ENCODE results near the gene TJP3.

The TJP3 gene

GRCh38 chr19:3682286-3682685 is 25.9 kb upstream of the TJP3 start:
- no peak overlapping the region for H3K9ac ChIP-seq (ENCODE audit: low read length in 5 of 5)
- H3K36me3 ChIP-seq (ENCODE audit: control insufficient read depth in 5 of 5, insufficient read depth in 5 of 5, low read length in 5 of 5) = peaks cover 0 to 26% (median 14%) of the 10 kb centered on the region in 5 donors
- H3K4me3 ChIP-seq (ENCODE audit: low read depth in 1 of 5, low read length in 5 of 5) = no peak overlapping the region
- no peak overlapping the region for H3K27ac ChIP-seq (ENCODE audit: low read depth, low read length)
- H3K4me1 ChIP-seq (ENCODE audit: control insufficient read depth in 5 of 5, insufficient read depth in 5 of 5, low read length in 5 of 5) = peaks cover 0 to 12% (median 10%) of the 10 kb centered on the region in 5 donors
- H3K9me3 ChIP-seq (ENCODE audit: control insufficient read depth in 5 of 5, low read length in 5 of 5) = peaks cover 0 to 10% (median 6%) of the 10 kb centered on the region in 5 donors
- no peaks in the 10 kb centered on the region for H3K27me3 ChIP-seq (ENCODE audit: control insufficient read depth in 5 of 5, insufficient read depth in 4 of 5, low read length in 5 of 5)

- H3K27me3 ChIP-seq (ENCODE audit: control insufficient read depth in 5 of 5, insufficient read depth in 4 of 5, low read length in 5 of 5) = no peaks in the 10 kb centered on the region
- H3K36me3 ChIP-seq (ENCODE audit: control insufficient read depth in 5 of 5, insufficient read depth in 5 of 5, low read length in 5 of 5) = peaks cover 0 to 26% (median 14%) of the 10 kb centered on the region in 5 donors
- no peak overlapping the region for H3K4me3 ChIP-seq (ENCODE audit: low read depth in 1 of 5, low read length in 5 of 5)
- H3K9ac ChIP-seq (ENCODE audit: low read length in 5 of 5) = no peak overlapping the region
- peaks cover 0 to 18% (median 15%) of the 10 kb centered on the region in 5 donors for H3K4me1 ChIP-seq (ENCODE audit: control insufficient read depth in 5 of 5, insufficient read depth in 5 of 5, low read length in 5 of 5)
- H3K27ac ChIP-seq (ENCODE audit: low read depth, low read length) = no peak overlapping the region
- H3K9me3 ChIP-seq (ENCODE audit: control insufficient read depth in 5 of 5, low read length in 5 of 5) = peaks cover 0 to 10% (median 6%) of the 10 kb centered on the region in 5 donors
These were observed 25.3 kb upstream of the TJP3 start for GRCh38 chr19:3682741-3683404.

GRCh38 chr19:3683405-3684053 is 24.7 kb upstream of the TJP3 start:
- no peaks in the 10 kb centered on the region for H3K27me3 ChIP-seq (ENCODE audit: control insufficient read depth in 5 of 5, insufficient read depth in 4 of 5, low read length in 5 of 5)
- H3K36me3 ChIP-seq (ENCODE audit: control insufficient read depth in 5 of 5, insufficient read depth in 5 of 5, low read length in 5 of 5) = peaks cover 0 to 26% (median 14%) of the 10 kb centered on the region in 5 donors
- no peak overlapping the region for H3K4me3 ChIP-seq (ENCODE audit: low read depth in 1 of 5, low read length in 5 of 5)
- H3K27ac ChIP-seq (ENCODE audit: low read depth, low read length) = no peak overlapping the region
- H3K9ac ChIP-seq (ENCODE audit: low read length in 5 of 5) = no peak overlapping the region
- H3K4me1 ChIP-seq (ENCODE audit: control insufficient read depth in 5 of 5, insufficient read depth in 5 of 5, low read length in 5 of 5) = peaks cover 0 to 23% (median 22%) of the 10 kb centered on the region in 5 donors
- peaks cover 0 to 10% (median 6%) of the 10 kb centered on the region in 5 donors for H3K9me3 ChIP-seq (ENCODE audit: control insufficient read depth in 5 of 5, low read length in 5 of 5)

- Histone ChIP-seq H3K27ac (ENCODE audit: low read depth, low read length) (no peak overlapping the region), H3K9me3 (ENCODE audit: control insufficient read depth in 5 of 5, low read length in 5 of 5) (peaks cover 0 to 10% (median 6%) of the 10 kb centered on the region in 5 donors), H3K4me3 (ENCODE audit: low read depth in 1 of 5, low read length in 5 of 5) (peak overlapping the region in 1 of 5 donors; percentile 0), H3K4me1 (ENCODE audit: control insufficient read depth in 5 of 5, insufficient read depth in 5 of 5, low read length in 5 of 5) (peaks cover 0 to 23% (median 22%) of the 10 kb centered on the region in 5 donors), H3K9ac (ENCODE audit: low read length in 5 of 5) (no peak overlapping the region), H3K36me3 (ENCODE audit: control insufficient read depth in 5 of 5, insufficient read depth in 5 of 5, low read length in 5 of 5) (peaks cover 0 to 22% (median 13%) of the 10 kb centered on the region in 5 donors), H3K27me3 (ENCODE audit: control insufficient read depth in 5 of 5, insufficient read depth in 4 of 5, low read length in 5 of 5) (no peaks in the 10 kb centered on the region)
These were observed 23.9 kb upstream of the TJP3 start for GRCh38 chr19:3684054-3684816.

GRCh38 chr19:3684817-3685410 is 23.3 kb upstream of the TJP3 start:
- Histone ChIP-seq H3K4me3 (ENCODE audit: low read depth in 1 of 5, low read length in 5 of 5) (peak overlapping the region in 1 of 5 donors; percentile 0), H3K27ac (ENCODE audit: low read depth, low read length) (no peak overlapping the region), H3K27me3 (ENCODE audit: control insufficient read depth in 5 of 5, insufficient read depth in 4 of 5, low read length in 5 of 5) (no peaks in the 10 kb centered on the region), H3K4me1 (ENCODE audit: control insufficient read depth in 5 of 5, insufficient read depth in 5 of 5, low read length in 5 of 5) (peaks cover 0 to 23% (median 22%) of the 10 kb centered on the region in 5 donors), H3K36me3 (ENCODE audit: control insufficient read depth in 5 of 5, insufficient read depth in 5 of 5, low read length in 5 of 5) (peaks cover 0 to 15% (median 8%) of the 10 kb centered on the region in 5 donors), H3K9me3 (ENCODE audit: control insufficient read depth in 5 of 5, low read length in 5 of 5) (peaks cover 0 to 10% (median 6%) of the 10 kb centered on the region in 5 donors), H3K9ac (ENCODE audit: low read length in 5 of 5) (no peak overlapping the region)

- Histone ChIP-seq H3K4me3 (ENCODE audit: low read depth in 1 of 5, low read length in 5 of 5) (peak overlapping the region in 2 of 5 donors; percentile 27 to 34), H3K36me3 (ENCODE audit: control insufficient read depth in 5 of 5, insufficient read depth in 5 of 5, low read length in 5 of 5) (peaks cover 0 to 17% (median 10%) of the 10 kb centered on the region in 5 donors), H3K9me3 (ENCODE audit: control insufficient read depth in 5 of 5, low read length in 5 of 5) (peaks cover 0 to 10% (median 6%) of the 10 kb centered on the region in 5 donors), H3K4me1 (ENCODE audit: control insufficient read depth in 5 of 5, insufficient read depth in 5 of 5, low read length in 5 of 5) (peaks cover 0 to 23% (median 22%) of the 10 kb centered on the region in 5 donors), H3K9ac (ENCODE audit: low read length in 5 of 5) (no peak overlapping the region), H3K27ac (ENCODE audit: low read depth, low read length) (no peak overlapping the region), H3K27me3 (ENCODE audit: control insufficient read depth in 5 of 5, insufficient read depth in 4 of 5, low read length in 5 of 5) (no peaks in the 10 kb centered on the region)
These were observed 20.8 kb upstream of the TJP3 start for GRCh38 chr19:3687393-3687773.

GRCh38 chr19:3687774-3688706 is 20.1 kb upstream of the TJP3 start:
- peaks cover 0 to 17% (median 10%) of the 10 kb centered on the region in 5 donors for H3K36me3 ChIP-seq (ENCODE audit: control insufficient read depth in 5 of 5, insufficient read depth in 5 of 5, low read length in 5 of 5)
- no peak overlapping the region for H3K9ac ChIP-seq (ENCODE audit: low read length in 5 of 5)
- no peaks in the 10 kb centered on the region for H3K27me3 ChIP-seq (ENCODE audit: control insufficient read depth in 5 of 5, insufficient read depth in 4 of 5, low read length in 5 of 5)
- H3K9me3 ChIP-seq (ENCODE audit: control insufficient read depth in 5 of 5, low read length in 5 of 5) = peaks cover 0 to 10% (median 6%) of the 10 kb centered on the region in 5 donors
- H3K4me3 ChIP-seq (ENCODE audit: low read depth in 1 of 5, low read length in 5 of 5) = peak overlapping the region in 2 of 5 donors; percentile 27 to 34
- peaks cover 0 to 21% (median 20%) of the 10 kb centered on the region in 5 donors for H3K4me1 ChIP-seq (ENCODE audit: control insufficient read depth in 5 of 5, insufficient read depth in 5 of 5, low read length in 5 of 5)
- H3K27ac ChIP-seq (ENCODE audit: low read depth, low read length) = no peak overlapping the region

GRCh38 chr19:3690551-3691371 is 17.4 kb upstream of the TJP3 start:
- Histone ChIP-seq H3K4me3 (ENCODE audit: low read depth in 1 of 5, low read length in 5 of 5) (no peak overlapping the region), H3K9ac (ENCODE audit: low read length in 5 of 5) (no peak overlapping the region), H3K4me1 (ENCODE audit: control insufficient read depth in 5 of 5, insufficient read depth in 5 of 5, low read length in 5 of 5) (peaks cover 0 to 16% (median 15%) of the 10 kb centered on the region in 5 donors), H3K36me3 (ENCODE audit: control insufficient read depth in 5 of 5, insufficient read depth in 5 of 5, low read length in 5 of 5) (peaks cover 0 to 15% (median 6%) of the 10 kb centered on the region in 5 donors), H3K27me3 (ENCODE audit: control insufficient read depth in 5 of 5, insufficient read depth in 4 of 5, low read length in 5 of 5) (no peaks in the 10 kb centered on the region), H3K9me3 (ENCODE audit: control insufficient read depth in 5 of 5, low read length in 5 of 5) (no peaks in the 10 kb centered on the region), H3K27ac (ENCODE audit: low read depth, low read length) (no peak overlapping the region)
